GM21360 (cell line): ENCODE measurements around the gene OSBP2.

Experiments used
- ATAC-seq: cut with Tn5 transposase; IDR thresholded peaks from one replicate; pipeline ENCODE4 v1.9.1; 2021; ENCODE audit warnings: mild to moderate bottlenecking, moderate library complexity; ENCODE audit not compliant: unreplicated experiment

The OSBP2 gene

GRCh38 chr22:30866811-30867271, 172.2 kb downstream of the OSBP2 start:
- no peak for ATAC-seq

- no peak for ATAC-seq
Measured at GRCh38 chr22:30867746-30868662, 173.3 kb downstream of the OSBP2 start.

GRCh38 chr22:30868663-30869385, 174.2 kb downstream of the OSBP2 start:
- ATAC-seq, result no peak

GRCh38 chr22:30869667-30870395, 175.2 kb downstream of the OSBP2 start:
- no peak for ATAC-seq

- ATAC-seq, result no peak
Measured at GRCh38 chr22:30870451-30871345, 176.0 kb downstream of the OSBP2 start.

GRCh38 chr22:30871391-30872284, 177.0 kb downstream of the OSBP2 start:
- ATAC-seq, result no peak

- ATAC-seq, result no peak
Measured at GRCh38 chr22:30872285-30873041, 177.8 kb downstream of the OSBP2 start.

- no peak for ATAC-seq
Measured at GRCh38 chr22:30873086-30873650, 178.5 kb downstream of the OSBP2 start.

GRCh38 chr22:30873661-30874060, 179.0 kb downstream of the OSBP2 start:
- ATAC-seq, result no peak

- ATAC-seq, result no peak
Measured at GRCh38 chr22:30874431-30875370, 180.0 kb downstream of the OSBP2 start.

- no peak for ATAC-seq
Measured at GRCh38 chr22:30875481-30876215, 181.0 kb downstream of the OSBP2 start.

GRCh38 chr22:30876221-30876751, 181.6 kb downstream of the OSBP2 start:
- no peak for ATAC-seq

- ATAC-seq, result no peak
Measured at GRCh38 chr22:30876915-30877553, 182.4 kb downstream of the OSBP2 start.

- no peak for ATAC-seq
Measured at GRCh38 chr22:30877662-30878515, 183.2 kb downstream of the OSBP2 start.
